NCI-H1048 (cell line): ENCODE data around the gene HCCS.
"Not testable (repeated sequence)": the region's sequence is repeated elsewhere in the genome, so short reads cannot be mapped to it uniquely, and the experiment has no call there.

Experiments used
- DNase-seq: peaks from one replicate; lab custom pipeline; 2025; lab: John Stamatoyannopoulos, UW

Gene HCCS

GRCh38 chrX:11123087-11123486 lies 12.0 kb downstream of the HCCS start:
- not testable (repeated sequence) for DNase-seq

- no peak for DNase-seq
Measured at GRCh38 chrX:11124112-11124511, 13.0 kb downstream of the HCCS start.

DNA sequence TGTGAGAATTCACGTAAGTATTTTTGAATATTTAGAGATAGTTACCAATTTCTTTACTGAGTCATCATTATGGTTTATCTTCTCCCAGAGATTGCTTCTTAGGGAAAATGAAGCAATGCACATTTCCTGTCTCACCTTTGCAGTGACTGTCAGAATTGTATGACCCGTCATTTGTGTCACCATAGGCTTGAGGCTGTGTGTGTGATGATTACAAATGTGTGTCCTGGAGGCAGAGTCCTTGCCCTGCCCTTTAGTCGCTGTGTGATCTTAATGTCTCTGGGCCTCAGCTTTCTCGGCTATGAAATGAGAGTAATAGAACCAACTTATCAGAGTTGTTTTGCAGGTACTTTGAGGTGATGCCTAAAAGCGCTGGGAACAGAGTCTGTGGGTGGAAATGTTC lies 13.9 kb downstream of the HCCS start:
- no peak for DNase-seq

DNA sequence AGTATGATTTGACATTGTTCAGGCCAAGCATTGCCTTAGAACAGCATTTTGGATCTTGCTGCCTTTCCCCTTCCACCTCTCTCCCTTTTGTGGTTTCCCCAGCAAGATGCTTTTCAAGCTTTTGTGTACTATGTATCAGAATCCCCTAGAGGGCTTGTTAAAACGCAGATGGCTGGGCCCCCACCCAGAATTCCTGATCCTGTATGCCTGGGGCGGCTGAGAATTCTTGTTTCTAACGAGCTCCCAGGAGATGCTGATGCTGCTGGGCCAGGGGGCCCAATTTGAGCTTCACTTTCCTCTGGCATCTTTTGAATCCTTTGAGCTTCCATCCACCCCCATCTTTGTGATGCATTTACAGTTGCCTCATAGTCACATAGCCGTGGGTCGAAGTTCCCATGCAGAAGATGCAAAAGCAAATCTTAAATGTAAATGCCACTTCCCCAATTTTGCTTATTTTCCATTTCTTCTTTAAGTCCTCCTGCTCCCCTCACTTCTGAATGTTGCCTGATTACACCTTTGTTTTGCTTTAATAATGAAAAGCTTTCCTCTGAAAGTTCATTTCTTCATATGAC lies 18.5 kb downstream of the HCCS start:
- no peak for DNase-seq

- DNase-seq, result no peak
Measured at GRCh38 chrX:11130136-11130535, 19.0 kb downstream of the HCCS start.

DNA sequence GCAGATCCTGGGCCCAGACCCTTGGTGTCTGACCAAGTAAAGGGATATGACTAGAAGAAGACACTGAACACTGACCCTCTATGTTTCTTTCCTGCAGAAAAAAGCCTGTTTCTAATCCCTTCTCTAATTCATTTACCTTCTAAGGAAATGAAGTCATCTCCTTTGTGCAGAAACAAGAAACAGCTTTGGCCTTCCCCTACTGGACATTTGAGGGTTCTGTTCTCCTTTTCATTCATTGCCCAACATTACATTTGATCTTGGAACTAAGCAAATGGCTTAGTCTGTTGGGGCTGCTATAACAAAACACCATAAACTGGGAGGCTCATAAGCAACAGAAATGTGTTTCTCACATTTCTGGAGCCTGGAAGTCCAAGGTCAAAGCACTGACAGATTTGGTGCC lies 20.0 kb downstream of the HCCS start:
- DNase-seq, result no peak

GRCh38 chrX:11135564-11136185 lies 24.5 kb downstream of the HCCS start:
- DNase-seq, result no peak

DNA sequence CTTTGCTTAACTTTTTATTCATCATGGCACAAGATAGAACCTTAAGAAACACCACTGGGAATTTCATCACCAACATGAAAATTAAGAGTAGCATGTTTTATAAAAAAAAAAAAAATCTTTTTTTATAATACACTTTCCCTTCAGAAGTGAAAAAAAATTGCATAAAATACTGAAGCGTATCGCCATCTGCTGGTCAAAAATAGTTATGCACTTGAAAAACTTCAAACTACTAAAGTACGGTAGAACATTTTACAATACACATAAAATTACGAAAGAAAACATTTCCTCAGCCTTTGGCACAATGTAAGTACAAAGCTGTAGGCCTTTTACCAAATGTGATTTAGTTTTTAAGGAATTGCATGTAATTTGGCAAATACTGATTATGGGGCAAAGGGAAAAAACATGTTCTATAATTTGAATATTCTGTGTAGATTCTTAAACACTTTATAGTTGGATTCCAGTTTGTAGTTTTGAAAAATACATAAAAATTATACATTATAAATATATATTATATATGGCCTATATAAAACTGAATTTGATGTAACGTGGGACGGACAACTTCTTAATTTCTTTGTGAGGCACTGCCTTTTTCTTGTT lies 26.5 kb downstream of the HCCS start:
- no peak for DNase-seq

- no peak for DNase-seq
Measured at GRCh38 chrX:11138498-11139390, 27.6 kb downstream of the HCCS start.

DNA sequence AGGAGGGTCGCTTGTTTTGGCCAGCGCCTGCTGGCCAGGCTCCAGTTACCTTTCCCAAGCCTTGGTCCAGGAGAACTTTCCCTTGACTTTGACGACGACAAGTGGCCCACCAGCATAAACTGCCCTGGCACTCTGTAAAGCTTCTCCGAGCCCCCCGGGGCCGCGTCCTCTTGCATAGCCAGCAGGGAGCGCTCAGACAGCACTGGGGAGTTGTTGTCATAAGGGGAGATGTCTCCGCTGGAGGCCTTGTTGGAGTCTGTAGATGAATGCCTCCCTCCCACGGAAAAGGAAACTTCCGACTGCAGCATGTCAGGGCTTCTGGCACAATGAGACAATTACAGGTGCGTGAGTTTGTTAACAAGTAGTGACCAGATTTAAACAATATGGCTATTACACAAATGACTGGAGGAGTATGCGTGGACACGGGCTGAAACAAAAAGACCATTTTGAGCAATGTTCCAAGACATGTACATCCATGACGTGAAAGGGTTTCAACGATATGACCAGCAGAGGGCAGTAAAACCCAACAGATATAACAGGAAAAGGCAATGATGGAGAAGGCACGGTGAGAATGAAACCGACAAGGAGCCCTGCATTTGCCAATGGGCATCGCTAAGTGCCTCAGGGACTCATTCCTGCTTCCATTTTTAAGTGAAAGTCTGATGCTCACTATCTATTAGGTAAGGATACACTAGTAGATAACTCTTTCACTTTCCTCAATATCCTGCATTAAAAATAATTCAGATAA lies 33.0 kb downstream of the HCCS start:
- peak; percentile 38 for DNase-seq

DNA sequence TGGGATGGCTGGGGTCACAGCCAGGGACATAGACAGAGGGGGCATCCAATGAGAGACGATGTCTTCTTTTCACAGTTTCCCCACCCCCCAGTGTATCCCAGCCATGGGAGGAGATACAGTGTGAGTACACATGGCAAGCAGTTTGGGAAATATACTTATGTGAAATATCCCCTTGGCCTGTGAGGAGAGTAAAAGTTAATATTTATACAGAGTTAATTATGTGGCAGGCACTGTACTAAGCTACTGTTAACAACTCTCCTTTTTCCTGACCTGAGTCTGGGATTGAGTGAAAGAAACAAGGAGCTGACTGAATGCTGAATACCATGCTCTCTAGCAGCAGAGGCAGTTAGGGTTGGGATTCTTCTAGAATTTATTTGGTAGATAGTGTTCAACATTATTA lies 35.3 kb downstream of the HCCS start:
- DNase-seq, result no peak

GRCh38 chrX:11148401-11148800 lies 37.3 kb downstream of the HCCS start:
- no peak for DNase-seq

DNA sequence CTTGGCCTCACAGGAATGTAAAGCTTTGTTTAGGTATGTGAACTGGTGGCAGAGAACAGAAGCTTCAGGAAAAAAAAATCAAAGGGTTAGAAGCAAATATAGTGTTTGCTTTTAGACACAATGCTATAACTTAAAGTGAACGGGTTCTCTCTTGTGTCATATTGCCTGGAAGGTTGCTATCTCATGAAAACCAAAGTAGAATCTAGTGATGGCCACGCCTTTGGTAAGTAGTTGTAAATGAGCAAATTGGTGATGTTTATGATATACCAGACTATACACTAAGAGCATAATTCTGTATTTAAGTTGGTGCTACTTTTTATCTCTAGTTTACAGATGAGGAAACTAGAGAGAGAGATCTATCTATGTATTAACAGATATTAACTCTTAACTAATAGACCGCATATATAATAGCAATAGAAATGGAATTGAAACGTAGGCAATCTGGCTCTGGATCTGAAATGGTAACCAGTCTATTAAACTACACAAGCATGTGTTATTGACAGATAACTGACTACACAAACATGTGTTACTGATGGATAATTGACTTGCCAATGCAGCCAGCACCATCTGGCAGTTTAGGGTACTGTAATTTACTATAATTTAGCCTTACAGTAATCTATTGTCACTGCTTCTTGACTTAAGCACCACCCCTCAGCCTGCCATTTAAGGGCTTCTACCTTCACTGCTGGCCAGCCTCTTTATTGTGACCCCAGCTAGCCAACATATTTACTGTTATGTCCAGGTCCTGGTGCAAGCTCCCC lies 40.8 kb downstream of the HCCS start:
- no peak for DNase-seq

GRCh38 chrX:11159149-11159548 lies 48.0 kb downstream of the HCCS start:
- DNase-seq, result no peak

DNA sequence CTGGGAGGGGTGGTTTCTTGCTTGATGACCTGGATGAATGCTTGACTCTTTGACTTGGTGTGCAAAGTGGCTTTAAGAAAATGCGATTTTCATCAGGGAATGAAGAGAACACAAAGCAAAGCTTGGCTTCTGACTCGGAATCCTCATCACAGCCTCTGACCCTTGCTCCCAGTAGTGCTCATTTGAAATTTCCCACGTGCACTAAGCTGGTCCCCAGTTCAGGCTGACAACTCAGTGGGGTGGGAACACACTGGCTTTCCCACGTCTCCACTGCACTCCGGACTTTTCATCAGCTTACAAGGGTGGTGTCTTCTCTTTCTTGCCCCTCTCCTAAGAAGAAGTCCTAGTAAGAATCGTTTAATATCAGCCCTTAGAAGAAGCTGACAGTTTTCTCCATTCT lies 53.3 kb downstream of the HCCS start:
- DNase-seq, result no peak

DNA sequence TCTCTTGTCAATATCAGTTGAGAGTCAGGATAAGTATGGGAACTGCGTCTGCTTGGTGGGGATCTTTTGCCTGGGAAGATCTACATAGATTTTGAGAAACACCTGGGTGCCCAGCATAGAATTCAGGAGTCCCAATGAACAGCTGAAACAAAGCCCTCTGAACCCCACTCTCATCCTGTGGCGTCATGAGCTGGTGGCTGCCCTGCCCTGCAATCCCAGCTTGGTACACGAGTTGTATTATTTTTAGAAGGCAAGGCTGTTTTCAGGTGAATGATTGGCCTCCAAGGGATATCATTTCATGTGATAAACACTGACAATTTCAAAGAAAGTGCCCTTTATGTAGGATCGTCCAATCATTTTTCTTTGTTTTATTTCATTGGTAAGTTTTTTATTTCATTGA lies 60.8 kb downstream of the HCCS start:
- DNase-seq, result no peak

DNA sequence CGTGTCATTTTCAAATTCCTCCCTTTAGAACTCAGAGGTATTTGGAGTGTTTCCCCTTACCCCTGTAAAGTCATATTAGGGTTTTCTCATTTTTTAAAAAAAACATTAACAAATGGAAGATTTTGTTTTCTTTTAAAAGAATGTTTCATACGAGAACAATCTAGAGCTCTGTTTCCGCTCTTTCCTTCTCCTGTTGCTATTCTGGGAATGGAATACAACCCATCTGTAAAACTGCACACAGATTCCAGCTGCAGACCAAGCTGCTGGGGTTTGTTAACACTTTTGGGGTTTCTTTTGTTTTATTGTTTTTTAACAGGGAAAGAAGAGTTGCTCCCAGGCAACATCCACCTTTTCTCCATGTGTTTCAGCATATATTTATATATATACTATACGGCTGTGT lies 61.3 kb downstream of the HCCS start:
- DNase-seq, result no peak
